GM21723 (cell line): ENCODE measurements around the gene TUNAR.

Source experiments
- ATAC-seq: cut with Tn5 transposase; IDR thresholded peaks from one replicate; pipeline ENCODE4 v1.9.1; 2021; ENCODE audit warnings: mild to moderate bottlenecking, moderate library complexity; ENCODE audit not compliant: unreplicated experiment

The TUNAR gene

DNA sequence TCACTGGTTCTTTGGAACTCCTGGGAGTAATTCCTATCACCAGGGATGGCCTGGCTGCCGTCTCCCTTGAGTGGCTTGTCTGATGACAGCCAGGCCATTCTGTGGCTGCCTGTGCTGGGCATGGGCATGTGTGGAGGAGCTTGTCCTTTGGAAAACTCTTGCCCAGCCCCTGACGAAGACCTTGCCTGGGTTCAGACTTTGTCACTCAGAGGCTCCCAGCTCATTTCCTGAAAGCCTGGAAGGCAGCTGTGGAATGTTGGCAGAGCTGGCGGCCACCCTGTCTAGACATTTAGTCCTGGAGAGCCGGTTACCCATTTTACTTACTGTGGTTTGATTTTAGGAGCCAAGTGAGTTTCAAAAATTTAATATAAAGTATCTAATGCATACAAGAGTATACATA, 34.0 kb downstream of the TUNAR start:
- no peak for ATAC-seq

GRCh38 chr14:95911456-95911855, 34.8 kb downstream of the TUNAR start:
- no peak for ATAC-seq

- no peak for ATAC-seq
These were observed 38.7 kb downstream of the TUNAR start for GRCh38 chr14:95915330-95915729.

DNA sequence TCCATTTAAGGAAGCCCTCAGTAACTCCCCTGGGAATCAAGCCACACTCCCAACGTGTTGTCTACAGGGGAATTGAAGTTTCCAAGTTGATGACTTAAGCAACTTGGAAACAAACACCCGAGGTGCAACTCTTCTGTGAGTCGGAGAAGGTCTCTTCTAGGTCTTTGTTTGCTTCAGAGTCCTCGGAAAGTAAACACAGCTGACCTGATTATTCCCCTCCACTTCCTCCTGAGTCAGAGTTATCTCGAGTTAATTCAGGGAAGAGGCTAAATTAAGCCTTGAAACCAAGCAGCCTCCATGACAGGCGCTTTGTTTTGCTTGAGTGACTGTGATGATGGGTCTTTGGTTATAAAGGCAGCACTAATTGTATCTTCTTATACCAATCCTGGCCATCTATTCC, 41.8 kb downstream of the TUNAR start:
- ATAC-seq, result no peak

DNA sequence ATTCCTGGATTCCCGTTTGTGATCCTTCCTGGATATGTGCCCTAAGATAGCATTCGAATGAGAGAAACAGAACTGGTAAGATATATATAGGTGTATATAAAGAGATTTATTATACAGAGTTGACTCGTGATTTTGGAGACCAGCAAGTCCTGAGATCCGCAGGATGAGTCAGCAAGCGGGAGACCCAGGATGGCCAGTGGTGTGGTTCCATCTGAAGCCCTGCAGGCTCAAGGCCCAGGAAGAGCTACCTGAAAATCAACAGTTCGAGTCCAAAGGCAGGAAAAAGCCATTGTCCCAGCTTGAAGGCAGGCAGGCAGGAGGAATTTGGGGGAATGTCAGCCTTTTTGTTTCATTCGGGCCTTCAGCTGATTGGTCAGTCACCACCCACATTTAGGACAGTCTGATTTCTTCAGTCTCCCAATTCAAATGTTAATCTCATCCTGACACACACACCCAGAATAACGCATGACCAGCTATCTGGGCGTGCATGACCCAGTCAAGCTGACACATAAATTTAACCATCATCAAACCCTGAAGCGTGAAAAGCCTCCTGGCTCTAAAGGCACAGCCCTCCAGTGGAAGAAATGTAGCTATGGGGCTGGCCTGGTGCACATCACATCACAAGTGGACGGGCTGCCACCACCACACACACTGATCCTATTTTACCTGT, 44.3 kb downstream of the TUNAR start:
- no peak for ATAC-seq

DNA sequence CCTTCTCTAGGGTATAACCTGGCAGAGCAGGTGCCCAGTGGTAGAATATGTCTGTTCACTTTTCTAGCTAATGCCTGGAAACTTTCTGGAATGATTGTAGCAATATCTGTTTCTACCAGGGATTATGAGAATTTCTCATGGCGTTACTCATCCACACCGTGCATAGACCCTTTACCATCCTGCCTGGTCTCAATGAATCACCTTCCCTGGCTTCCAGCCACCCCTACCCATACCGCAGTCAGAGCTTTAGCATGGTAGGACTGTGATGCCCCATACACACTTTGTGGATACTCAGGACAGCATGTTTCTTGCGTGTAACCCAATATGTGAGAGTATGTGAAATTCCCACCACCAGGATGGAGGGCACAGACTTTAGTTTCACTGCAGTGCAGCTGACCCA, 45.4 kb downstream of the TUNAR start:
- ATAC-seq, result no peak

DNA sequence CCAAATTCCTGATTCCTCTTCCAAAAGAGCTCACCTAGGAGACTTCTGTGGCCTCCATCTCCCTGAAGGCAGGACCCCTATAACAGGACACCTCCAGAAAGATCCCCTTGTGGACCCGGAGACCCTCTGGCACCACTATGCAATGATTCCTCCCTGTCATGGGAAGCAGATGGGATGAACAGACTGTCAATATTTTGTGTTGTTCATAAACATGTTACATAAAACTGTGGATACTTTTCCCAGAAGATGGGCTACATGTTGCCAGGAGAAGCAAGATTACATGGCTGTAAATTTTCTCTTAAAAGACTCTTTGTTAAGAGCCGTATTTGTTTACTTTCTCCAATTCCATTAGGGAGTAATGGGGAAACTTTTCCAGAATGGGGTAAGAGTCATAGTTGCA, 52.1 kb downstream of the TUNAR start:
- no peak for ATAC-seq

DNA sequence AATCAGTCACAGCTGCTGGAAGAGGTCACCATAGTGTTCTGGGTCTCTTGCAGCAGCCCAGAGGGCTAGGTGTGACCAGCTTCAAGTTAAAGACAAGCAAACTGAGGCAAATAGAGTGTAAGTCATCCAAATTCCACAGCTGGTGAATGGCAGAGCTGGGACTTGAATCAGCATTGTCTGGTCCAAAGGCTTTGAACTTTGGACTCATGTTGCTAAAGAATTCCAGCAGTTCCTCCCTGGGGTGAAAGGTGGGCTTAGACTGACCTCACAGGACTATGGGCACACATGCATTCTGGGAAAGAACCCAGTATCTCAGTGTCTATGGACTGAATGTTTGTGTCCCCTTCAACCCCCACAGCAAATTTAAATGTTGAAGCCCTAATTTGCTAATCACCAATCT, 54.8 kb downstream of the TUNAR start:
- ATAC-seq, result no peak

DNA sequence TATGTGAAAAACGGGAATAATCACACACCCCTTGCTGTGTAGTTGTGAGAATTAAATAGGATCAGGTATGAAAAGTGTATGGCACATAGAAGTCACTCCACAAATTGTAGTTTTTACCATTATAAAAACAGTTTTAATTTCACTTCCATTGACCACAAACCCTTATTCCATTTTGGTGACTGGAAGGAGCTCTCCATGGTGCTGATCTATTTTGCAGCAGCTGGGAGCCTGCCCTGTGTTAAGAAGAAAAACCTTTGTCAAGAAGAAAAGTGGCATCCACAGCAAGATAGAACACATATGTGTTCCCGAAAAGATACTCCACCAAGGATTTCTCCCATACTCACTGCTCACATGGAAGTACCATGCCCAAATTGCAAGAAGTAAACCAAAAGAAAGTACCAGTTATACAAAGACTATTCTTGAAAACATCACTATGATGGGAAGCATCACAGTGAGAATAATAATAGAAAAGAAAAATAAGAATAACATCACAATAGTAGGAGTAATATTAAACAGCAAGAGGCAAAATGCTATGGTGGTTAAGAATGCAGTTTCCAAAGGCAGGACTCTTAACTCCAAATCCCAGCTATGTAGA, 58.7 kb downstream of the TUNAR start:
- ATAC-seq, result no peak

GRCh38 chr14:95936041-95936440, 59.4 kb downstream of the TUNAR start:
- ATAC-seq, result no peak

GRCh38 chr14:95939335-95939734, 62.7 kb downstream of the TUNAR start:
- no peak for ATAC-seq

DNA sequence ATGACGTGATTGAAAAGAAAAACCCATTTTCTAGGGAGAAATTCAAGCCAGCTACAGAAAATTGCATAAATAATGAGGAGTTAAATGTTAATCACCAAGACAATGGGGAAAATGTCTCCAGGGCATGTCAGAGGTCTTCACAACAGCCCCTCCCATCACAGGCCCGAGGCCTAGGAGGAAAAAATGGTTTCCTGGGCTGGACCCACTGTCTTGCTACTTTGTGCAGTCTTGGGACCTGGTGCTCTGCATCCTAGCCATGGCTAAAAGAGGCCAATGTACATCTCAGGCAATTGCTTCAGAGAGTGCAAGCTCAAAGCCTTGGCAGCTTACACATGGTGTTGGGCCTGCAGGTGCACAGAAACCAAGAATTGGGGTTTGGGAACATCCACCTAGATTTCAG, 65.3 kb downstream of the TUNAR start:
- ATAC-seq, result no peak

DNA sequence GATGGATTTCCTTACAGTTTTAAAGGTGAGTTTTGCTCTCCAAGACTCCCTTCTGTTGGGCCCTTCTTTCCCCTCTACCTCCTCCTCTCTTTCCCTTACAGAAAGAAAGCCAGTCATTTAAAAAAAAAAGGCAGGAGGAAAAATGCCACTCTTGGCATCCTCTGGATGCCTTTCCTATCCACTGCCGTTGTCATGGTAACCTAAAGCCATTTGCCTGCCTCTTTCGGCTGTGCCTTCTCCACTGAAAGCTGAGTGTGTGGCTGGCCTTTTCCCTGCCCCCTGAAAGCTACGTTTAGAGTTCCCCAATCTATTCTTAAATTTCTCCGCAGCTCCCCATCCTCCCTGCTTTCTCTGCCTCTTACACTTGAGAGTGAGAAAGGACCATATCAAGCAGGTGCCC, 67.1 kb downstream of the TUNAR start:
- ATAC-seq, result no peak

- no peak for ATAC-seq
These were observed 67.8 kb downstream of the TUNAR start for GRCh38 chr14:95944462-95944861.

DNA sequence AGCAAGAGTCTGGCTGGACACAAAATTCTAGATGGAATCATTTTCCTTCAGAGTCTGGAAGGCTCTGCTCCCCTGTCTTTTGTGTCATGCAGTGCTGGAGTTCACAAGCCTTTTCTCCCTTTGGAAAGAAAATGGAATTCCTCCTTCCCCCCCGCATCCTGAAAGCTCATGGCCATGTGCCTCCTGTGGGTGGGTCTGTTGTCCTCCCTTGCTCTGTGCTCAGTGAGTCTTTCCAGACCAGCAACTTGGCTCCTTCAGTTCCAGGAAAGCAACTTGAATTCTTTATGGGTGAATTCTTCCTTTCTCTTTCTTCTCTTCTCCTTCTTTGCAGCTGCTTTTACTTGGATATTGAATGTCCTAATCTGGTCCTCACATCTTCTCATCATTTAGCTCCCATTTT, 70.2 kb downstream of the TUNAR start:
- ATAC-seq, result no peak

- no peak for ATAC-seq
These were observed 71.9 kb downstream of the TUNAR start for GRCh38 chr14:95948558-95948981.

DNA sequence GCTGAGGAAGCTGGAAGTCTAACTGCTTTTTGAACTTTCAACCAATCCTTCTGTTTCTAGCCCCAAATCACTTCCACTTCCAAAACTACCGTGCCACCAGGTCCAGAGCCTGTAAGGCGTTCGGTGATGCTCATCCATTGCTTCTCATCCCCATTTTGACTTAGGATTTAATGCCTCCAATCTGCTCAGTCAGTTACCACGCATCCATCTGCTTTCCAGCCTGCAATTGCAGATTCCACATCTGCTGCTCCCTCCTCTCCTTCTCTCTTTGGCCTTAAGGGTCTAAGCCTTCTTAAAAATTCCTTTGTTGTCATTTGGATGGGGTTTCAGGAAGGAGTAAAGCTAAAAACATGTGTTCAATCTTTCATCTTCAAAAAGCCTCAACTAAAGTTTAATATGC, 74.7 kb downstream of the TUNAR start:
- ATAC-seq, result no peak

- ATAC-seq, result no peak
These were observed 76.6 kb downstream of the TUNAR start for GRCh38 chr14:95953111-95953724.

- ATAC-seq, result no peak
These were observed 80.2 kb downstream of the TUNAR start for GRCh38 chr14:95956601-95957460.

DNA sequence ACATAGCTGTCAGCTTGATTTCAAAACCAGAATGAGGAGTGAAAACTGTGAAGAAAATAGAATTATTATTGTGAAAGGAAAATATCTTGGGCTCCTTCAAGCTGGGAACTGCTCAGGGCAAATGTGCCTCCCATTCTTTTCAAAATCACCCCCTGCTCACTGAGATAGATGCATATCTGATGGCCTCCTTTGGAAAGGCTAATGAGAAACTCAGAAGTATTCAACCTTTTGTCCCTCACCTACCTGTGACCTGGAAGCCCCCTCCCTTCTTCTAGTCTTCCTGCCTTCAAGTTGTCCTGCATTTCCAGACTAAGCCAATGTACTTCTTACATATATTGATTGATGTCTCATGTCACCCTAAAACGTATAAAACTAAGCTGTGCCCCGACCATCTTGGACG, 81.5 kb downstream of the TUNAR start:
- no peak for ATAC-seq

GRCh38 chr14:95959317-95959716, 82.7 kb downstream of the TUNAR start:
- ATAC-seq, result no peak

GRCh38 chr14:95961481-95961880, 84.8 kb downstream of the TUNAR start:
- ATAC-seq, result no peak
